Uterus (tissue), 4 donors: ENCODE data around the gene ATXN7L1. TPM values are rescaled to one million over a fixed set of nuclear protein-coding genes. Genes with fewer than 3 reads are reported as not detected.

Experiments
- DNase-seq, 2 donors: peaks; one replicate each; pipeline ENCODE4 v3.0.0-alpha.2; 2019 to 2020
- H3K27ac ChIP-seq, 2 donors: fragments of 200-600 bp; sonication (generic); 1 replicate in 1 of 2; 2 replicates in 1 of 2; pipeline ENCODE4 v1.5.1; 2016 to 2018
- H3K27me3 ChIP-seq, 2 donors: fragments of 200-600 bp; sonication (generic); one replicate each; pipeline ENCODE4 v1.5.1; 2018 to 2019; ENCODE audit warnings: control low read depth in 1 of 2
- H3K36me3 ChIP-seq, 2 donors: fragments of 200-600 bp; sonication (generic); one replicate each; pipeline ENCODE4 v1.5.1; 2019; ENCODE audit warnings: control low read depth in 1 of 2
- H3K4me1 ChIP-seq, 2 donors: fragments of 200-600 bp; sonication (generic); one replicate each; pipeline ENCODE4 v1.5.1; 2018 to 2019; ENCODE audit warnings: control low read depth in 1 of 2
- H3K4me3 ChIP-seq, 2 donors: fragments of 200-600 bp; sonication (generic); 1 replicate in 1 of 2; 2 replicates in 1 of 2; pipeline ENCODE4 v1.5.1; 2018 to 2019; ENCODE audit warnings: mild to moderate bottlenecking in 1 of 2
- H3K9me3 ChIP-seq, 2 donors: fragments of 200-600 bp; sonication (generic); one replicate each; pipeline ENCODE4 v1.5.1; 2019; ENCODE audit warnings: control low read depth in 1 of 2
- CTCF ChIP-seq, 4 experiments: fragments of 200-600 bp in 2 of 4; fragments of 450-650 bp in 2 of 4; sonication (generic) in 2 of 4; IDR thresholded peaks; one replicate each; pipeline ENCODE4 v1.5.1; 2016 to 2019; ENCODE audit warnings: antibody characterized with exemption in 4 of 4, mild to moderate bottlenecking in 2 of 4, moderate library complexity in 1 of 4
- POLR2A ChIP-seq, 2 donors: fragments of 450-650 bp; IDR thresholded peaks; one replicate each; pipeline ENCODE4 v1.6.1; 2016; ENCODE audit warnings: antibody characterized with exemption in 2 of 2, mild to moderate bottlenecking in 1 of 2, moderate library complexity in 1 of 2
- intact Hi-C: fragments of 100-400 bp; cut with DNase I; formaldehyde crosslinking; loops from one replicate; pipeline ENCODE4 v1.15.1; 2023; ENCODE audit warnings: low total_unique reads
- total RNA-seq, 4 donors: library from RNA; depleted of rRNA in 3 of 4; stranded (reverse); fragments of >200 nt in 3 of 4; gene quantifications; one replicate each; pipeline versions ENCODE4 v1.1.0 to v1.2.4, GENCODE V29; 2014 to 2023
- donor health status: DM: yes; HTN: yes; CAD: no.

The ATXN7L1 gene
- total RNA-seq, 4 donors from 2014 or later = 4.4 to 22.4 (median 11.0) TPM

GRCh38 chr7:105815576-105815975 lies 60.8 kb downstream of the ATXN7L1 start:
- TF ChIP-seq POLR2A (IDR thresholded peaks at IDR 0.05) (no peak), CTCF (IDR thresholded peaks at IDR 0.05) (no peak)
- H3K27ac ChIP-seq = no peak overlapping the region
- no peak overlapping the region for H3K4me3 ChIP-seq
- no peaks in the 10 kb centered on the region for H3K27me3 ChIP-seq
- H3K4me1 ChIP-seq = no peaks in the 10 kb centered on the region
- H3K36me3 ChIP-seq = no peaks in the 10 kb centered on the region
- intact Hi-C loops = no loop called here
- DNase-seq = no peak
- H3K9me3 ChIP-seq = no peaks in the 10 kb centered on the region

DNA sequence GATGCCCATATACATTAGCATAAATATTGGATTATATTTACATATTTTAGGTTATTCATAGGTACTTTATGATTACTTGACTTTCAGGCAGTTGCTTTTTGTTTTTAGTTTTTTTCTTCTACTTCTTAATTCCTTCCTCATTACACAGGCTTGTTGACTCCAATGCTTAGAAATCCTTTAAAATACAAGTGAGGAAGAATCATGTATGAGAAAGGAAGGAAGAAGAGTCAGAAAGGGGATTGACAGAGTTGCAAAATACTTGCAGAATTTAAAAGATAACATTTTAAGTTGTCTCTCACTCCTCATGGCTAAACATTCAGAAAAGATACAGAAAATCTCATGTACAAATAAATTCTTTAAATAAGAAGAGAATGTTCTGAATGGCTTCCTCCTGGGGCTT lies 61.9 kb downstream of the ATXN7L1 start:
- Histone ChIP-seq H3K27ac (no peak overlapping the region), H3K9me3 (no peaks in the 10 kb centered on the region), H3K27me3 (no peaks in the 10 kb centered on the region), H3K4me1 (no peaks in the 10 kb centered on the region), H3K36me3 (no peaks in the 10 kb centered on the region), H3K4me3 (no peak overlapping the region)
- intact Hi-C loops = no loop called here
- TF ChIP-seq POLR2A (IDR thresholded peaks at IDR 0.05) = no peak
- TF ChIP-seq CTCF (IDR thresholded peaks at IDR 0.05) = no peak
- no peak for DNase-seq

DNA sequence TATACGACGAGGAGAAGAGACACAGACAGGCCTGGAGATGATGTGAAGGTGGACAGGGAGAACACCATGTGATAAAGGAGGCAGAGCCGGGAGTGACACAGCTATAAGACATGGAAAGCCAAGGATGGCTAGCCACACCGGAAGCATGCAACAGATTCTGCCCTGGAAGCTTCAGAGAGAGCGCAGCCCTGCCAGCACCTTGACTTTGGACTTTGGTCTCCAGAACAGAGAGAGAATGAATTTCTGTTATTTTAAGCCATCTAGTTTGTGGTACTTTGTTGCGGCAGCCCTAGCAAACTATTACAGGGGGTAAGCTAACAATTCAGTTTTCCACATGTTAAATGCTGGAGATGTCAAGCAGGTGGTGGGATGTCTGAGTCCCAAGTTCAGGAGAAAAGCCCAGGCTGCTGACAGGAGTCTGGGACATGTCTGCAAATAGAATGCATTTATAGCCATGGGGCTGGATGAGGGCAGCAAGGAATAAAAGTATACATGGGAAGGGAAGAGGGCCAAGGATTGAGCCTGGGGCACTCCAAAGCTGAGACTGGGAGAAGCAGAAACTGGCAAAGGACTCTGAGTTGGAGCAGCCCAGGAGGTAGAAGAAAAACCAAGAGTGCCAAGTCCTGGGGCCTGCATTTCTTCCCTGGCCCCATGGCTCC lies 65.1 kb downstream of the ATXN7L1 start:
- no peak for DNase-seq
- TF ChIP-seq CTCF (IDR thresholded peaks at IDR 0.05) (no peak), POLR2A (IDR thresholded peaks at IDR 0.05) (no peak)
- H3K27ac ChIP-seq = no peak overlapping the region
- intact Hi-C loops = no loop called here
- no peaks in the 10 kb centered on the region for H3K4me1 ChIP-seq
- no peaks in the 10 kb centered on the region for H3K27me3 ChIP-seq
- H3K36me3 ChIP-seq = no peaks in the 10 kb centered on the region
- no peak overlapping the region for H3K4me3 ChIP-seq
- no peaks in the 10 kb centered on the region for H3K9me3 ChIP-seq

- Histone ChIP-seq H3K4me3 (no peak overlapping the region), H3K27ac (no peak overlapping the region), H3K9me3 (no peaks in the 10 kb centered on the region), H3K4me1 (no peaks in the 10 kb centered on the region), H3K27me3 (no peaks in the 10 kb centered on the region), H3K36me3 (no peaks in the 10 kb centered on the region)
- TF ChIP-seq POLR2A (IDR thresholded peaks at IDR 0.05) (no peak), CTCF (IDR thresholded peaks at IDR 0.05) (no peak)
- intact Hi-C loops = no loop called here
- no peak for DNase-seq
Measured at GRCh38 chr7:105810556-105810955, 65.8 kb downstream of the ATXN7L1 start.

DNA sequence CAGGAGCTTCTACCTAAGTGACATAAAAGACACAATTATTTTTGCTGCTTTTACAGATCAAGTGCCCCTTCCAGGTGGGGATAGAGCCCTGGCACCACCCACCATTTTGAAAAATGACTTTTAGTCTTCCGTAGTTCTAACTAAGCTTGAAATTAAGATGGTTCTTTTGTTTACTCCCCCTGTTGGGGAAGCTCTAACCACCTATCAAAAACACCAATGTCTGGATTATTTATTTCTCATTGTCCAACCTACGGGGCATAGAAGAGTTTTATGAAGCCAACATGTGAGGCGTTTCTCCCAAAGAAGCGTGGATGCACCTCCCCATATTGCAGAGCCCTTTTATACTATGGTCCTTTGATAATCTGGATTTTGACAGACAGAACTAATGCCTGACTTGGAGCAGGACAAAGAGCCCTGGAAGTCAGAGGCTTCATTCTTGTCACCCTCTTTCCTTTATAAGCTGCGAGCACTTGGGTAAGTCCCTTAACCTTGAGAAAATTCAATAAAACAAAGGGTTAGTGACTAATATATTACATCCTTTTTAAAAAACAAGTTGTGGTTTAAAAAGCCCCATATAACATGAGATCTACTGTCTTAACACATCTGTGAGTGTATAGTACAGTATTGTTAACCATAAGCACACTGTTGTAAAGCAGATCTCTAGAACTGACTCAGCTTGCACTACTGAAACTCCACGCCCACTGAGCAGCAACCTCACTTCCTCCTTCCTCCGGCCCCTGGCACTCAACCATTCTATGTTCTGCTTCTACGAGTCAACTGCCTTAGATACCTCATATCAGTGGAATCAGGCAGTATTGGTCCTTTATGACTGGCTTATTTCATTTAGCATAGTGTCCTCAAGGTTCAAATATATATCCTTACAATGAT lies 67.5 kb downstream of the ATXN7L1 start:
- no peak overlapping the region for H3K4me3 ChIP-seq
- no peak overlapping the region for H3K27ac ChIP-seq
- H3K36me3 ChIP-seq = no peaks in the 10 kb centered on the region
- intact Hi-C loops = no loop called here
- no peaks in the 10 kb centered on the region for H3K9me3 ChIP-seq
- TF ChIP-seq POLR2A (IDR thresholded peaks at IDR 0.05) (no peak), CTCF (IDR thresholded peaks at IDR 0.05) (no peak)
- no peak for DNase-seq
- no peaks in the 10 kb centered on the region for H3K4me1 ChIP-seq
- no peaks in the 10 kb centered on the region for H3K27me3 ChIP-seq
